ENCODE results near the gene MLLT6. TPM values are rescaled to one million over a fixed set of nuclear protein-coding genes. Genes with fewer than 3 reads are reported as not detected.

MLLT6 gene
- polyA plus RNA-seq, 3 donors from 2014 or later: 3.8 to 24.5 (median 7.4) TPM

Other genes with a start within 250 kb of the MLLT6 start
- not detected for gene SRCIN1, start 99.3 kb upstream of the MLLT6 start, polyA plus RNA-seq
- gene EPOP, start 30.3 kb upstream of the MLLT6 start, polyA plus RNA-seq: not detected
- 100 to 1,000 TPM; 143 to 197 (median 160) TPM for gene CISD3, start 25.1 kb downstream of the MLLT6 start, polyA plus RNA-seq
- not detected for gene PCGF2, start 43.1 kb downstream of the MLLT6 start, polyA plus RNA-seq
- gene PSMB3, start 47.5 kb downstream of the MLLT6 start, polyA plus RNA-seq: 100 to 1,000 TPM; 509 to 821 (median 662) TPM
- gene PIP4K2B, start 94.3 kb downstream of the MLLT6 start, polyA plus RNA-seq: 10 to 100 TPM in 2 of 3 donors, 1 to 10 TPM in 1; 6.2 to 15.4 (median 12.5) TPM
- gene CWC25, start 120.0 kb downstream of the MLLT6 start, polyA plus RNA-seq: 10 to 100 TPM in 1 of 3 donors, 1 to 10 TPM in 2; 4.3 to 11.1 (median 5.2) TPM
- gene RPL23, start 148.4 kb downstream of the MLLT6 start, polyA plus RNA-seq: 100 to 1,000 TPM; 285 to 713 (median 532) TPM
- 100 to 1,000 TPM in 1 of 3 donors, 10 to 100 TPM in 2; 94.3 to 171 (median 96.5) TPM for gene LASP1, start 164.8 kb downstream of the MLLT6 start, polyA plus RNA-seq

Measured in immature natural killer cell (primary cell).